DND-41 (cell line): Measurements from ENCODE around the gene DEPDC1.

Experiments used
- ATAC-seq: fragments of 200-7000 bp; cut with Tn5 transposase; 3 replicates; pipeline ENCODE4 v1.9.1; 2021; ENCODE audit warnings: low read depth; ENCODE audit not compliant: insufficient read depth
- DNase-seq: peaks from one replicate; pipeline ENCODE4 v3.0.0-alpha.2; 2020
- H2AFZ ChIP-seq: 2 replicates; pipeline ENCODE4 v1.6.0; 2012; ENCODE audit warnings: low read depth, low read length
- H3K27ac ChIP-seq: 2 replicates; pipeline ENCODE4 v1.5.1; 2012; ENCODE audit warnings: low read length, inconsistent platforms
- H3K27me3 ChIP-seq: fragments of 200-600 bp; sonication (generic); 2 replicates; pipeline ENCODE4 v1.6.0; 2012; ENCODE audit warnings: low read length, mild to moderate bottlenecking, inconsistent platforms; ENCODE audit not compliant: insufficient read depth, poor library complexity
- H3K36me3 ChIP-seq: 2 replicates; pipeline ENCODE4 v1.5.1; 2012; ENCODE audit warnings: low read length, inconsistent platforms; ENCODE audit not compliant: insufficient read depth
- H3K4me1 ChIP-seq: 2 replicates; pipeline ENCODE4 v1.5.1; 2012; ENCODE audit warnings: mild to moderate bottlenecking, low read length; ENCODE audit not compliant: insufficient read depth
- H3K4me2 ChIP-seq: 2 replicates; pipeline ENCODE4 v1.6.0; 2012; ENCODE audit warnings: mild to moderate bottlenecking, moderate library complexity, low read length, inconsistent platforms; ENCODE audit not compliant: insufficient read depth
- H3K4me3 ChIP-seq, 2 experiments: fragments of 200-600 bp in 1 of 2; shearing (Covaris generic) in 1 of 2; 2 replicates each; pipeline ENCODE4 v1.5.1; 2012 to 2016; ENCODE audit warnings: inconsistent platforms in 2 of 2, low read length in 2 of 2, mild to moderate bottlenecking in 2 of 2, low read depth in 1 of 2, moderate library complexity in 1 of 2
- H3K79me2 ChIP-seq: 2 replicates; pipeline ENCODE4 v1.6.0; 2012; ENCODE audit warnings: low read length, inconsistent platforms; ENCODE audit not compliant: insufficient read depth
- H3K9ac ChIP-seq: 2 replicates; pipeline ENCODE4 v1.6.0; 2012; ENCODE audit warnings: low read depth, mild to moderate bottlenecking, inconsistent platforms, low read length, moderate library complexity
- H3K9me3 ChIP-seq: 2 replicates; pipeline ENCODE4 v1.5.1; 2012; ENCODE audit warnings: low read length, moderate library complexity, mild to moderate bottlenecking, inconsistent platforms; ENCODE audit not compliant: insufficient read depth, severe bottlenecking
- H4K20me1 ChIP-seq: 2 replicates; pipeline ENCODE4 v1.6.0; 2012; ENCODE audit warnings: low read length; ENCODE audit not compliant: insufficient read depth
- CTCF ChIP-seq: IDR thresholded peaks from 2 replicates; pipeline ENCODE4 v1.5.1; 2012; ENCODE audit warnings: borderline replicate concordance, low read length, moderate library complexity, mild to moderate bottlenecking; ENCODE audit not compliant: poor library complexity, severe bottlenecking; ENCODE audit errors: extremely low read depth
- EZH2 ChIP-seq: IDR thresholded peaks from 3 replicates; pipeline ENCODE4 v1.6.1; 2012; ENCODE audit warnings: borderline replicate concordance, low read depth, mild to moderate bottlenecking, moderate library complexity, low read length, inconsistent platforms; ENCODE audit not compliant: severe bottlenecking

DEPDC1 gene

GRCh38 chr1:68470388-68470970 is 26.4 kb downstream of the DEPDC1 start:
- Histone ChIP-seq H4K20me1 (no peaks in the 10 kb centered on the region), H3K9ac (no peak overlapping the region), H3K79me2 (no peaks in the 10 kb centered on the region), H3K4me1 (no peaks in the 10 kb centered on the region), H3K4me2 (no peak overlapping the region), H2AFZ (no peak overlapping the region), H3K27ac (no peak overlapping the region), H3K4me3 (no peak overlapping the region), H3K27me3 (no peaks in the 10 kb centered on the region), H3K36me3 (peaks cover 9% of the 10 kb centered on the region; the same call in 1 of the 2 replicates), H3K9me3 (no peaks in the 10 kb centered on the region)
- ATAC-seq (no peak), DNase-seq (no peak)
- TF ChIP-seq EZH2 (no peak), CTCF (peak; percentile 64)

GRCh38 chr1:68464891-68465290 is 32.0 kb downstream of the DEPDC1 start:
- TF ChIP-seq EZH2: no peak
- no peak for TF ChIP-seq CTCF
- no peaks in the 10 kb centered on the region for H3K27me3 ChIP-seq
- H3K9me3 ChIP-seq: no peaks in the 10 kb centered on the region
- no peak overlapping the region for H3K27ac ChIP-seq
- ATAC-seq (no peak), DNase-seq (no peak)
- H3K79me2 ChIP-seq: no peaks in the 10 kb centered on the region
- H3K4me1 ChIP-seq: no peaks in the 10 kb centered on the region
- H3K4me3 ChIP-seq: no peak overlapping the region
- no peak overlapping the region for H3K9ac ChIP-seq
- H3K4me2 ChIP-seq: no peak overlapping the region
- no peaks in the 10 kb centered on the region for H3K36me3 ChIP-seq
- no peaks in the 10 kb centered on the region for H4K20me1 ChIP-seq
- H2AFZ ChIP-seq: no peak overlapping the region

- no peak for TF ChIP-seq CTCF
- Histone ChIP-seq H3K27ac (no peak overlapping the region), H3K36me3 (no peaks in the 10 kb centered on the region), H3K27me3 (peaks cover 4% of the 10 kb centered on the region), H2AFZ (no peak overlapping the region), H3K9ac (no peak overlapping the region), H4K20me1 (no peaks in the 10 kb centered on the region), H3K4me2 (no peak overlapping the region), H3K4me1 (no peaks in the 10 kb centered on the region), H3K79me2 (no peaks in the 10 kb centered on the region), H3K4me3 (no peak overlapping the region), H3K9me3 (no peaks in the 10 kb centered on the region)
- ATAC-seq (no peak), DNase-seq (no peak)
These were observed 35.9 kb downstream of the DEPDC1 start for GRCh38 chr1:68460935-68461334.

GRCh38 chr1:68459796-68460195 is 37.1 kb downstream of the DEPDC1 start:
- no peak for DNase-seq
- no peak for ATAC-seq
- Histone ChIP-seq H3K27ac (no peak overlapping the region), H3K4me2 (no peak overlapping the region), H3K4me1 (no peaks in the 10 kb centered on the region), H2AFZ (no peak overlapping the region), H3K9me3 (no peaks in the 10 kb centered on the region), H3K36me3 (no peaks in the 10 kb centered on the region), H3K79me2 (no peaks in the 10 kb centered on the region), H3K4me3 (no peak overlapping the region), H4K20me1 (no peaks in the 10 kb centered on the region), H3K9ac (no peak overlapping the region), H3K27me3 (peaks cover 4% of the 10 kb centered on the region)
- no peak for TF ChIP-seq CTCF
- TF ChIP-seq EZH2: no peak
